ENCODE data around the gene GFOD2. TPM values are rescaled to one million over a fixed set of nuclear protein-coding genes. Genes with fewer than 3 reads are reported as not detected.
A peak's percentile ranks its signal among the peaks of the same experiment; 100 is the strongest.
"Not testable (repeated sequence)": the region's sequence is repeated elsewhere in the genome, so short reads cannot be mapped to it uniquely, and the experiment has no call there.

The GFOD2 gene
- polyA plus RNA-seq, 3 donors, result 3.7 to 9.4 (median 3.8) TPM

DNA sequence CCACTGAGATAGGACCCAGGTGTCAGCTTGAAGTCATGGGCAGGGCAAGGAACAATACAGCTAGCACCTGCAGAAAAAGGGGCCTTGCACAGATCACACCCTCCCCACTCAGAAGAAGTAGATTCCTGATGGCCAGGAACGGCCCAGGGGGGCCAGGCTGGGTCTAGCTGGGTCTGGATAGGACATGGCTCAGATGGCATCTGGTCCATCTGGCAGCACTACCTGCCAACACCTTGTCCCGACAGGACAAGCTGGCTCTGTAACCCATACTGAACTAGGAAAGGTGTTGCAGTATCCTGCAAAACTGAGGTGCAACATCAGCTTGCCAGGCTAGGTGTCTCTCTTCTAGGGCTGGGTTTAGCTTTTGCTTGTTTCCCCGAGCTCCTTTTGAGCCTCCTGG, 38.9 kb upstream of the GFOD2 start:
- no peak for DNase-seq
- Mint-ChIP-seq H3K9me3 (no peaks in the 10 kb centered on the region), H3K27me3 (ENCODE audit: low read depth in 3 of 3) (peaks cover 0 to 2% (median 0%) of the 10 kb centered on the region in 3 donors), H3K4me3 (no peak overlapping the region), H3K4me1 (peaks cover 5% of the 10 kb centered on the region), H3K36me3 (peaks cover 31 to 49% of the 10 kb centered on the region in 2 donors), H3K27ac (no peak overlapping the region)
- TF ChIP-seq, protein P1, sequence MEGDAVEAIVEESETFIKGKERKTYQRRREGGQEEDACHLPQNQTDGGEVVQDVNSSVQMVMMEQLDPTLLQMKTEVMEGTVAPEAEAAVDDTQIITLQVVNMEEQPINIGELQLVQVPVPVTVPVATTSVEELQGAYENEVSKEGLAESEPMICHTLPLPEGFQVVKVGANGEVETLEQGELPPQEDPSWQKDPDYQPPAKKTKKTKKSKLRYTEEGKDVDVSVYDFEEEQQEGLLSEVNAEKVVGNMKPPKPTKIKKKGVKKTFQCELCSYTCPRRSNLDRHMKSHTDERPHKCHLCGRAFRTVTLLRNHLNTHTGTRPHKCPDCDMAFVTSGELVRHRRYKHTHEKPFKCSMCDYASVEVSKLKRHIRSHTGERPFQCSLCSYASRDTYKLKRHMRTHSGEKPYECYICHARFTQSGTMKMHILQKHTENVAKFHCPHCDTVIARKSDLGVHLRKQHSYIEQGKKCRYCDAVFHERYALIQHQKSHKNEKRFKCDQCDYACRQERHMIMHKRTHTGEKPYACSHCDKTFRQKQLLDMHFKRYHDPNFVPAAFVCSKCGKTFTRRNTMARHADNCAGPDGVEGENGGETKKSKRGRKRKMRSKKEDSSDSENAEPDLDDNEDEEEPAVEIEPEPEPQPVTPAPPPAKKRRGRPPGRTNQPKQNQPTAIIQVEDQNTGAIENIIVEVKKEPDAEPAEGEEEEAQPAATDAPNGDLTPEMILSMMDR (IDR thresholded peaks at IDR 0.05), result no peak
- H3K27me3 ChIP-seq (ENCODE audit: control insufficient read depth in 2 of 2, insufficient read depth in 2 of 2, low read length in 2 of 2), result no peaks in the 10 kb centered on the region
- no peaks in the 10 kb centered on the region for H3K4me1 ChIP-seq (ENCODE audit: control insufficient read depth in 1 of 2, insufficient read depth in 2 of 2, low read length in 2 of 2)
- H3K9me3 ChIP-seq (replicated peaks in 1 of 2; ENCODE audit: control insufficient read depth in 1 of 2, insufficient read depth in 1 of 2, low read length in 2 of 2), result no peaks in the 10 kb centered on the region
- no peak overlapping the region for H3K4me2 ChIP-seq (replicated peaks; ENCODE audit: extremely low read depth, low read length, poor library complexity, severe bottlenecking)
- no peak overlapping the region for H2AFZ ChIP-seq (ENCODE audit: insufficient read depth, low read depth, low read length, poor library complexity, severe bottlenecking)
- 93% methylated on average over 3 of the region's 3 CpGs for WGBS (ENCODE audit: insufficient coverage)
- no peaks in the 10 kb centered on the region for H3K79me2 ChIP-seq (ENCODE audit: insufficient read depth, low read length)
- H3K4me3 ChIP-seq (replicated peaks in 1 of 3; ENCODE audit: low read depth in 2 of 3, low read length in 3 of 3), result no peak overlapping the region
- peaks cover 16 to 51% of the 10 kb centered on the region in 2 donors for H3K36me3 ChIP-seq (replicated peaks in 1 of 2; ENCODE audit: control insufficient read depth in 1 of 2, insufficient read depth in 2 of 2, low read length in 2 of 2)
- intact Hi-C loops (cut with micrococcal nuclease), result no loop called here
- no peak overlapping the region for H3K9ac ChIP-seq (ENCODE audit: insufficient read depth, low read length, poor library complexity, severe bottlenecking)
- H3K27ac ChIP-seq (ENCODE audit: low read depth in 1 of 2, low read length in 2 of 2), result no peak overlapping the region
- H4K20me1 ChIP-seq (ENCODE audit: insufficient read depth, low read length), result peaks cover 23% of the 10 kb centered on the region

DNA sequence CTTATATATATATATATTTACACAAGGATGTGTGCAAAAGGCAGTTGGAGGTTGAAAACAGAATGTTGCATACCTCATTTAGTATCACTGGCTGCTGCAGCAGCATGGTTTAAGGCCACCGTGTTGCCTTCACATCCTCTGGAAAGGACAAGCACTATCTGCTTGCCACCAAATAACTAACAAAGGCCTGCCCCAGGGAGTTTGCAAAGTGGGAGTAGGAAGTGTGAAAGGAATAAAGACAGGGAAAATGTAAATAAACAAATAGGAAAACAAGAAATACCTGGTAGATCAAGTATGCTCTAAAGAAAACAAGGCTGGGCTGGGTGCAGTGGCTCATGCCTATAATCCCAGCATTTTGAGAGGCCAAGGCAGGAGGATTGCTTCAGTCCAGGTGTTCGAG, 33.5 kb upstream of the GFOD2 start:
- H3K27me3 ChIP-seq (ENCODE audit: control insufficient read depth in 2 of 2, insufficient read depth in 2 of 2, low read length in 2 of 2), result no peaks in the 10 kb centered on the region
- H3K36me3 ChIP-seq (replicated peaks in 1 of 2; ENCODE audit: control insufficient read depth in 1 of 2, insufficient read depth in 2 of 2, low read length in 2 of 2), result peaks cover 7 to 28% of the 10 kb centered on the region in 2 donors
- H3K9ac ChIP-seq (ENCODE audit: insufficient read depth, low read length, poor library complexity, severe bottlenecking), result no peak overlapping the region
- TF ChIP-seq, protein P1 (IDR thresholded peaks at IDR 0.05), result no peak
- H4K20me1 ChIP-seq (ENCODE audit: insufficient read depth, low read length), result peaks cover 6% of the 10 kb centered on the region
- no peaks in the 10 kb centered on the region for H3K79me2 ChIP-seq (ENCODE audit: insufficient read depth, low read length)
- no peaks in the 10 kb centered on the region for H3K4me1 ChIP-seq (ENCODE audit: control insufficient read depth in 1 of 2, insufficient read depth in 2 of 2, low read length in 2 of 2)
- Mint-ChIP-seq H3K4me3 (no peak overlapping the region), H3K9me3 (no peaks in the 10 kb centered on the region), H3K27me3 (ENCODE audit: low read depth in 3 of 3) (no peaks in the 10 kb centered on the region), H3K4me1 (no peaks in the 10 kb centered on the region), H3K36me3 (peaks cover 16 to 35% of the 10 kb centered on the region in 2 donors), H3K27ac (peak overlapping the region in 2 of 7 donors; percentile 44 to 57)
- no peak overlapping the region for H3K4me2 ChIP-seq (replicated peaks; ENCODE audit: extremely low read depth, low read length, poor library complexity, severe bottlenecking)
- H3K4me3 ChIP-seq (replicated peaks in 1 of 3; ENCODE audit: low read depth in 2 of 3, low read length in 3 of 3), result no peak overlapping the region
- DNase-seq, result no peak
- H3K27ac ChIP-seq (ENCODE audit: low read depth in 1 of 2, low read length in 2 of 2), result no peak overlapping the region
- H2AFZ ChIP-seq (ENCODE audit: insufficient read depth, low read depth, low read length, poor library complexity, severe bottlenecking), result no peak overlapping the region
- intact Hi-C loops (cut with micrococcal nuclease), result no loop called here
- no CpG with 5 or more reads among the region's 2 CpGs for WGBS (ENCODE audit: insufficient coverage)
- no peaks in the 10 kb centered on the region for H3K9me3 ChIP-seq (replicated peaks in 1 of 2; ENCODE audit: control insufficient read depth in 1 of 2, insufficient read depth in 1 of 2, low read length in 2 of 2)

- peaks cover 4 to 23% of the 10 kb centered on the region in 2 donors for H3K36me3 ChIP-seq (replicated peaks in 1 of 2; ENCODE audit: control insufficient read depth in 1 of 2, insufficient read depth in 2 of 2, low read length in 2 of 2)
- peaks cover 17 to 35% of the 10 kb centered on the region in 2 donors for H3K36me3 Mint-ChIP-seq
- not testable (repeated sequence) for DNase-seq
These were observed 32.2 kb upstream of the GFOD2 start for GRCh38 chr16:67751331-67751730.

More at GRCh38 chr16:67751331-67751730, 32.2 kb upstream of the GFOD2 start:
- H3K4me3 ChIP-seq (replicated peaks in 1 of 3; ENCODE audit: low read depth in 2 of 3, low read length in 3 of 3); H4K20me1 ChIP-seq (ENCODE audit: insufficient read depth, low read length); H3K4me1 ChIP-seq (ENCODE audit: control insufficient read depth in 1 of 2, insufficient read depth in 2 of 2, low read length in 2 of 2); H3K4me3 Mint-ChIP-seq; H3K9me3 Mint-ChIP-seq; H2AFZ ChIP-seq (ENCODE audit: insufficient read depth, low read depth, low read length, poor library complexity, severe bottlenecking); H3K27me3 Mint-ChIP-seq (ENCODE audit: low read depth in 3 of 3); H3K4me1 Mint-ChIP-seq; H3K27ac Mint-ChIP-seq; H3K79me2 ChIP-seq (ENCODE audit: insufficient read depth, low read length); H3K9ac ChIP-seq (ENCODE audit: insufficient read depth, low read length, poor library complexity, severe bottlenecking); intact Hi-C loops (cut with micrococcal nuclease); H3K9me3 ChIP-seq (replicated peaks in 1 of 2; ENCODE audit: control insufficient read depth in 1 of 2, insufficient read depth in 1 of 2, low read length in 2 of 2); H3K4me2 ChIP-seq (replicated peaks; ENCODE audit: extremely low read depth, low read length, poor library complexity, severe bottlenecking); H3K27me3 ChIP-seq (ENCODE audit: control insufficient read depth in 2 of 2, insufficient read depth in 2 of 2, low read length in 2 of 2); H3K27ac ChIP-seq (ENCODE audit: low read depth in 1 of 2, low read length in 2 of 2): not testable (repeated sequence)
- WGBS (ENCODE audit: insufficient coverage), result 100% methylated on average over 1 of the region's 3 CpGs
